HG02852 (cell line): ENCODE results near the gene CGB7.
"Not testable (repeated sequence)": the region's sequence is repeated elsewhere in the genome, so short reads cannot be mapped to it uniquely, and the experiment has no call there.

Experiments used
- ATAC-seq: cut with Tn5 transposase; IDR thresholded peaks from one replicate; pipeline ENCODE4 v1.9.1; 2021; ENCODE audit warnings: mild to moderate bottlenecking, moderate library complexity; ENCODE audit not compliant: unreplicated experiment

Gene CGB7

DNA sequence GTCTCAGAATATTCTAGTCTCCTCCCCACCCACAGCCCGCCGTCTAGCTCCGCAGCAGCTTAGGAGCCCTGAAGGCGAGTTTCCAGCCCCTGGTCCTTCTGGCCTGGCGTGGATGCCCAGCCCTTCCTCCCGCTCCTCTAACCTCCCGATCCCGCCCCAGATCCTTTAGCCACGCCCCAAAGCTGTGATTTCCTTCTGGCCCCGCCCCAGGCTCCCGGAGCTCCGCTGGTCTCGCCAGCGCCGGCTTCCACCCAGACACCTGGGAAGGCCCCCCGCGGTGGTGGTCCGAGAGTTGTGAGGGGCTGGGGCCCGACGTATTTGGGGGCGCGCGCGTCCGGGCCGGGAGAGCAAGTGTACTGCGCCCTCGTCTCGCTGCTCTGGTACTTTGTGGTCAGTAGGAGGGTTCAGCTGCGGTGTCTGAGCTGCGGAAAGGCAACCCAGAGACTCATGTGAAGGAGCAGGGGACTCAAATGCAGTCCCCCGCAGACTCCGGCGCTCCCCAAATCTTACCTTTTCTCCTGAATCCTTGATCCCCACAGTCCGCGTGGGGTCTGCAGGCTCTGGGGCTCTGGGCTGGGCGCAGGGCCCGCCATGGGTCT, at the start of gene CGB7:
Gene CGB7, minus strand, starts transcription at position 114 of the 599 bp plus-strand sequence. CDS start 2,374 bp downstream, outside the sequence.
- ATAC-seq = no peak

DNA sequence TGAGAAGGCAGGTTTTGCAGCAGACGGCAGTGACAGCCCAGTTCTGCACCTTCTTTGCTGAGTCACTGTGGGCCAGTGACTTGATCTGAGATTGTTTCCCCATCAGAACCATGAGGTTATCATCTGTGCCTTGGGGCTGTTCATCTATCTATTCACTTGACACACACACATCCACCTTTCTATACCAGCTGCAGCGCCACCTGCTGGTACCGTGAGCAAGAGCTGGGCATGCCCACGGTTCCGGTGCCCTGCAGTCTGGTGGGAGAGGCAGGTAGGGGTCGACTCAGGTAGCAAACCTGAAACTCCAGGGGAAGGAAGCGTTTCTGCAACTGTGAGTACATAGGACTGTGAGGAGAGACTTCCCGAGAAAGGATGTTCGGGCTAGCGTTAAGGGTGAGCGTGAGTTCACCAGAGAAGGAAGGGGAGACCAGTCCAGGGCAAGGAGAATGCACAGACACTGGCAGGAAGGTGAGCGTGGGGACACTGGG, 49.1 kb upstream of the CGB7 start:
- no peak for ATAC-seq

DNA sequence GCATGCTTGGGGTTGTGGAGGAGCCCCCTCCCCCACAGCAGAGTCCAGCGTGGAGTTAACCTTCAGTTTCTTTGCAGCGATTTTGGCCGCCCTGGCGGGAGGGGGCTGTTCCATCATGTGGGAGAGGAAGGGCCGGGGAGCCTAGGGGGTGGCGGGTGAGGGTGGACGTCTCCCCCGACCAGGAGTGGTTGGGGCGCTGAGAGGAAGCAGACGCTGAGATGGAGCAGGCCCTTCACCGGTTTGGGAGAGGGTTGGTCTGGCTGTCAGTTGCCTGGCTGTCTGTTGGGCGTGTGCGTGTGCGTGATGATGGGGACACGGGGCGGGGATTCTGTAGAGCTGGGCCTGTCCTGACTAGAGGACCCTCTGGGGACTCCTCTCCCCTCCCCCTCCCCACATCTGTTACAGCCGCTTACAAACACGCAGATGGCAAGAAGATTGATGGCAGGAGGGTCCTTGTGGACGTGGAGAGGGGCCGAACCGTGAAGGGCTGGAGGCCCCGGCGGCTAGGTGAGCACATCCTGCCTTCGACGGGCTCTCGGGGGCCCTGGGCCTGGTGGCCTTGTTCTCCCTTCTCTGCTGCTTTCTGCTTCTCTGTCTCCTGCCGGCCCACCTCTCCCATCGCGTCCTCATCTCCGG, 46.8 kb upstream of the CGB7 start:
- no peak for ATAC-seq

DNA sequence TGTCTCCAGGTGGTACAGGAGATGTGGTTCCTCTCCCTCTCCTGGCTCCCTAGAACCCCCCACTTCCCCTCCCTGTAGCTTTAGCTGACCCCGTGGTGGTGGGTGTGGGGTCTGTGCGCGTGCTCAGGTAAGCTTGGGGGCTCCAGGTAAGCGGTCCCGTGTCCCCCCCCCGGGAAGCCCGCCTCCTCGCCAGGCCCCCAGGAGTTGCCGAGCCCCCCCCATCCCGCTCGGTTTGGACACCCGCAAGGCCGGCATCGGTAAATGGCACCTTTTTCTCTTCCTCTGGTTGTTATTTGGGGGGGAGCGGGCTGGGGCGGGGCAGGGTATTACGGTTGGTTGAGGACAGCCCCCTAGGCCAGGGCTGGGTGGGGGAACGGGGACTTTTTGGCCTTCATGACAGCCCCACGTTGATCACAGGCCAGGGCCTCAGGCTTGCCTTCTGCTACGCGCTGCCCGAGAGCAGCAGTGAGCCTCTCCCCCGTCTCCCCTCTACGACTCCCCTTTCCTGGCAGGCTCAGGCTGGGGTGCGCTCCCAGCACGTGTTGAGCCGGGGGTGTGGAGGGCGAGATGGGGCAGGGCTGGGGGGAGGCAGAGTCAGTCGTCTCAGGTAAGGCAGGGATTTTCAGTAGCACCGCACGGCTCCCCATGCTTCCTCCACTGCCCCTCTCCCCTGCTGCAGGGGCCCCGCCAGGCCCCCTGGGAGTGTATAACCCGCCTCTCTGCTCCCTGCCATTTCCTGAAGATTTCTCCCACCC, 46.0 kb upstream of the CGB7 start:
- no peak for ATAC-seq

GRCh38 chr19:49102303-49102702, 44.8 kb upstream of the CGB7 start:
- ATAC-seq = no peak

- no peak for ATAC-seq
These were observed 43.6 kb upstream of the CGB7 start for GRCh38 chr19:49101160-49101559.

- ATAC-seq = no peak
These were observed 41.2 kb upstream of the CGB7 start for GRCh38 chr19:49098795-49099194.

DNA sequence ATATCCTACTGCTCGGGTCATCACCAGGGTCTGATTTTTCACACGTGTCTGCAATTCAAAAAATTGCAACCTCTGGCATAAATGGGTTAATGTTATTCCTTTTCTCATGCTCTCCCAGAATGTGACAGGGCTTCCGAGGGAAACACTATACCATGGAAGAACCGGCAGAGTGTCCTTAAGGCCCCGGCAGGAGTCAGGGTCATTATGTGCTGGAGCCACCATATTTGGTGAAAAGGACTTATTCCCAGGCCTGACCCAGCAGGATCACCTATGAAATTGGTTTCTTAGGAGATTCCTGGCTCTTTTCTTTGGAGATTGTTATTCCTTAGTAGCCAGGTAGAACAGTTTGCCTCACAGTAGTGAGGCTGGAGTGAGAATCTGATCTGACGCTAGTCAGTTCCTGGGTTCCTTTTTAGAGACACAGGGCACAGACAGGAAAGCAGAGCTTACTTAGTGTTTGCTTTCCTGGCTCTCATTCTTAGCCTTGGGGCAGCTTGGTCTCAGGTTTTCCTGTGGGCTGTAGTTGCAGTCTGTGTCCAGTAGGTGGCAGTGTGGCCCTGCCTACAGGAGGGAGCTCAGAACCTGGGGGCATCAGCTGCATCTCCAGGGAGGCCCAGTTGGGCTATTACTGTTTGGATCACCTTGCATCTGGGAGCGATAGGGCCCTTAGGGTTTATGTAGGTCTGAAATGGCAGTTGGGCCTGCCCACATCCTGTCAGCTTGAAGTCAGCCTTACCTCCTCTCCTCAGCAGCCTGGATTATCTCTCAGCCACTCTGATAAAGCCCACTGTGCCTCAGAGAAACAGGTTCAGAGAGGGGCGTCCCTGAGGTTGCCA, 40.1 kb upstream of the CGB7 start:
- ATAC-seq = no peak

DNA sequence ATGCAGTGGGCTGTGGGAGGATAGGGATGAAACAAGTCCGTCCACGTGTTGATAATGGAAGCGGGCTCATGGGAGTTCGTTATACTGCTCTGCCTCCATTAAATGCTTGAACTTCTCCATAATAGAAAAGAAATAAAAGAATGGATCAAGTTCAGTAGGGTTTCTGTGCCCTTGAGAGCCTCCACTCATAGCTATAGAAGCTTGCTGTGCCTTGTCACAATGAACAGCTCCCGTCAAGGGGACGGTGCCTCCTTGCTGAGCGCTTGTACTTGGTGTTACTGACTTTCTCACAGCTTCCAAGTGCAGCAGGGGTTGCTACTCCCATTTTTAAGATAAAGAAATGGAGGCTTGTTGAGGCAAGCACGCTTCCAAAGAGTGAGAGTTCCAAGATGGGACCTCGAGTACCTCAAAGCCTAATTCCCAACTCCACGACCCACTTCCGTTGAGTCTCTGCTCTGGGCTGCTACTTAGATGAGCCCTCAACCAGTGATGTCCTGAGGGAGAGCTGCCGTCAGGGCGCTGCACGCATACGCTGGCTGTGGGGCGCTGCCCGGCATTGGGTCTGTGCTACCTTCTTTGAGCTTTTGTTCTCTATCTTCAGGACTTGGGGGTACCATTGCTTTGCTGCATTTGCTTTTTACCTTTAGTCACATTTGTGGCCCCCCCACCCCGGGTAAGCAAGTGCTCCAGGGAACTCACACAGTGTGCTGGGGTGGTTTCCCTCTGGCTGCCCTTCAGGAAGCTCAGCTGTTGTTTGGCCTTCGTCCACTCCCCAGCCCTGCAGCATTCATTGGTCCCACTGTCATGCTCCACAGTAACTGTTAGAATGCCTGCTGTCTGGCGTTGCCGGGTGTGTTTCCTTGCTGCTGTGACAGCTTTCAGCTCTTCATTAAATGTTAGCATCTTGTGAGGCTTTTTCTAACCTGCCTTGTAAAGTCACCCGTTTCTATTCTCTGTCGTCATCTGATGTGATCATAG, 37.2 kb upstream of the CGB7 start:
- no peak for ATAC-seq

DNA sequence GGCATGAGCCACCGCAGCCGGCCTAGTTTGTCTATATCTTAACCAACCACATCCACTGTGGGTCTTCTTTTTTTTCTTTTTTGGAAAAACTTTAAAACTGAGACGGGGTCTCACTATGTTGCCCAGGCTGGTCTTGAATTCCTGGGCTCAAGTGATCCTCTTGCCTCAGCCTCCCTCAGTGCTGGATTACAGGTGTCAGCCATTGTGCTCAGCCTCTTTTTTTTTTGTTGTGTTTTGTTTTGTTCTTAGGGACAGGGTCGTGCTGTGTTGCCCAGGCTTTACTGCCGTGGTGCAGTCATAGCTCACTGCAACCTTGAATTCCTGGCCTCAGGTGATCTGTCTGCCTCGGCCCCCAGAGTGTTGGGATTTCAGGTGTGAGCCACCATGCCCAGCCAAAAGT, 35.1 kb upstream of the CGB7 start:
- ATAC-seq = no peak

DNA sequence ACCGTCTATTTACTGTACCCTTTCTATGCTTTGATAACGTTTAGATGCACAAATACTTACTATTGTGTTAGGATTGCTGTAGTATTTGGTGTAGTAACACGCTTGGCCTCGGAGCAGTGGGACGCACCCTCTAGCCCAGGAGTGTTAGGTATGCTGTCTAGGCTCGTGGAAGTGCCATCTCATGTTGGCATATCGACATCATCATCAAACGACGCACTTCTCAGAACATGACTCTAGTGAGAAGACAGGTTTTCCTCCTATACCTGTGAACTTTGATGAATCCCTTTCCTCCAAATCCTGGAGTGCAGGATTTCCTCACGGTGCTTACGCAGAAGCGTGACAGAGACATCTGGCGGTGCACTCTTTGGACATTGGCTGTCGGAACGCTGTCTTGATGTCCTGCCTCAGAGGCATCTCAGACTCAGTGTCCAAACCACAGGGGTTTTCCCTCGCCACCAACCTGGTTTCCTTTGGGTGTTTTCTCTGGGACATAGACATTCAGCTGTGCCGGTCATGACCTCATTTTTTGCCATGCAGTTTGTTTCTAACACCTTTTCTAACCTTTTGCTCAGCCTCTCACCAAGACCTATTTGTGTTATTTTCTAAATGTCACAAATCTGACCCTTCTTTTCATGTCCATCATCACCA, 34.0 kb upstream of the CGB7 start:
- no peak for ATAC-seq

DNA sequence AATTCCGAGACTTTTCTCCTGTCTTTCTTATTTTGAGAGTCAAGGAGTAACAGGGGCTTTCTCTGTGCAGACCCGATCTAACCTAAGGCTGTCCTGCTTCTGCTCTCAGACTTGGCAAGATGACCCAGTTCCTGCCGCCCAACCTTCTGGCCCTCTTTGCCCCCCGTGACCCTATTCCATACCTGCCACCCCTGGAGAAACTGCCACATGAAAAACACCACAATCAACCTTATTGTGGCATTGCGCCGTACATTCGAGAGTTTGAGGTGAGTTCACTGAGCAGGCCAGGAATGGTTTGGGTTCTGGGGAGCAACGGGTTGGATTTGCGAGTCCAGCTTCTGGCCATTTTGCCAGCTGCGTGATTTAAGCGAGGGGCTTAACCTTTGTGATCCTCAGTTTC, 28.7 kb upstream of the CGB7 start:
- ATAC-seq = no peak

DNA sequence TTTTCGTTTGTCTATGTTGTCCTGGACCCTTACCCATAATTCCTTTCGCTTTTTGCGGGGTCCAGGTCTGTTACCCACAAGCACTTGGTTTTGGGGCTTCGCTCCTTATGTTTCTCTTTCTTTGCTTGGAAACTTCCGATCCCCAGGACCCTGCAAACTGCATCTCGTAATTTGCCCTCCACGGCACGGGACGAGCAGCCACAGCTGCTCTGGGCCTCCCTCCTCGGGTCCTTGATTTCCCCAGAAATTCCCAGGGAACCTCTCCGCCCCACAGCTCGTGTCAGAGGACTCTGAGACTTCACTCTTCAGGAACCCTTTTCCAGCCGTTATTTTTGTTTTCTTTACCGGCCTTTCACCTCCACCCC, 28.3 kb upstream of the CGB7 start:
- peak; percentile 2 for ATAC-seq

DNA sequence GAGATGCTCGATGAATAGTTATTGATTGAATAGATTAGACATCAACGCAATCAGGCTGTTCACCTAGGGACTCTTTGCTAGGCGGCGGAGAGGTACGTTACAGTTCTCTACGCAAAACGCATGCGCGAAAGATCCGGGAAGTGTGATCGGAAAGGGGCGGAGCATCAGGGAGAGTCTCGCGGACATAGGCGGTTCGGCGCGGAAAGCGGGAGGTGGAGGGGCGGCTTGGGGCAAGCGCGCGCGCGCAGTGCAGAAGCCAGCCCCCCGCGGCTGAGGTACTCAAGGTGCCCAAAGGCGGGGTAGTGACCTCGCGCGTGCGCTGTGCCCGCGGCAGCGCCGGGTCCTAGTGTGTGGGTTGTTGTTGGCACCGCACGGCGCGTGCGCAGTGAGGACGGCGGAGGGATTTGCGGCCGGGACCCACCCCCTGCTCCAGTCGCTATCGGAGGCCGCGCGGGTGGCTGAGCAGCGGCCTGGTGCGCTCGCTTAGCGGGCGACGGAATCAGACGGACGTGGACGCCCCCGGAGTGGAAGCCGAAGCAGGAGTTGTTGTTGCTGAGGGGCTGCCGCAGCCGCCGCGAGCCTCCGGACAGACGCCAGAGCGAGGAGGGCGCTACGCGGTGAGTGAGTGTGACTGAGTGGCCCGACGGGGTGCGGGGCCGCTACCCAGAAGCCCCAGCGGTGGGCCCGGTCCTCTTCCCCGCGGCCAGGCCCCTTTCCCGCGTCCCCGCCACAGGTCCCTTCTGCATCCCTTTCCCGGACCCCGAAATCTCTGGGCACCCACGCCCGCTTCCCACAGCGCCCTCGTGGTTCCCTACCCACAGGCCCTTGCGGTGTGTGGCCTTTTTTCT, 27.7 kb upstream of the CGB7 start, which contains the start of gene SNRNP70:
Gene SNRNP70, plus strand, starts transcription at position 432 of the 848 bp plus-strand sequence. CDS start 964 bp downstream, outside the sequence.
- ATAC-seq = peak; percentile 82

- no peak for ATAC-seq
These were observed 26.9 kb upstream of the CGB7 start for GRCh38 chr19:49084206-49085019.

GRCh38 chr19:49081273-49081672, 23.7 kb upstream of the CGB7 start:
- no peak for ATAC-seq

DNA sequence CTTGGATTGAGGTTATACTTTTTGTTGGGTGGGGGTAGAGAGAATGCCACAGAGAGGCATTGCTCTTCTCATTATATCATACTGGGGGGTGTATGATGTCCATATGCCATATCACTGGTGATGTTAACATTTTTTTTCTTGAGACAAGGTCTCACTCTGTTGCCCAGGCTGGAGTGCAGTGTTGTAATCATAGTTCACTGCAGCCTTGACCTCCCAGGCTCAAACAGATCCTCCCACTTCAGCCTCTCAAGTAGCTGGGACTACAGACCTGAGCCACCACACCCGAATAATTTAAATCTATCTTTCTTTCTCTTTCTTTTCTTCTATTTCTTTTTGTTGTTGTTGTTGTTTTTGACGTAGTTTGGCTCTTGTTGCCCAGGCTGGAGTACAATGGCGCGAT, 22.8 kb upstream of the CGB7 start:
- ATAC-seq = no peak

GRCh38 chr19:49074869-49075268, 17.3 kb upstream of the CGB7 start:
- ATAC-seq = not testable (repeated sequence)
